ENCODE results near the gene ADGRV1. TPM values are rescaled to one million over a fixed set of nuclear protein-coding genes. Genes with fewer than 3 reads are reported as not detected.
A peak's percentile ranks its signal among the peaks of the same experiment; 100 is the strongest.

ADGRV1 gene
- total and polyA plus RNA-seq, 8 donors = 12.5 to 36.4 (median 16.9) TPM

GRCh38 chr5:91186101-91186500 is 627.5 kb downstream of the ADGRV1 start:
- intact Hi-C loops (cut with DNase I) = no loop called here
- Histone ChIP-seq H3K36me3 (no peaks in the 10 kb centered on the region), H3K4me1 (peaks cover 0 to 44% of the 10 kb centered on the region in 2 donors), H3K4me3 (no peak overlapping the region), H3K27me3 (no peaks in the 10 kb centered on the region), H3K9me3 (no peaks in the 10 kb centered on the region), H3K27ac (no peak overlapping the region)
- no peak for TF ChIP-seq CTCF (IDR thresholded peaks at IDR 0.05)
- ATAC-seq = no peak
- DNase-seq = no peak

- TF ChIP-seq CTCF (IDR thresholded peaks at IDR 0.05) = no peak
- no peaks in the 10 kb centered on the region for H3K27me3 ChIP-seq
- ATAC-seq (no peak), DNase-seq (no peak)
- no peaks in the 10 kb centered on the region for H3K36me3 ChIP-seq
- intact Hi-C loops (cut with DNase I) = no loop called here
- H3K4me1 ChIP-seq = peaks cover 0 to 44% of the 10 kb centered on the region in 2 donors
- H3K4me3 ChIP-seq = no peak overlapping the region
- no peak overlapping the region for H3K27ac ChIP-seq
- H3K9me3 ChIP-seq = no peaks in the 10 kb centered on the region
Measured at GRCh38 chr5:91187032-91187431, 628.4 kb downstream of the ADGRV1 start.

GRCh38 chr5:91188755-91189154 is 630.2 kb downstream of the ADGRV1 start:
- Histone ChIP-seq H3K27me3 (no peaks in the 10 kb centered on the region), H3K27ac (no peak overlapping the region), H3K4me1 (peaks cover 0 to 29% of the 10 kb centered on the region in 2 donors), H3K4me3 (no peak overlapping the region), H3K36me3 (no peaks in the 10 kb centered on the region), H3K9me3 (no peaks in the 10 kb centered on the region)
- no peak for TF ChIP-seq CTCF (IDR thresholded peaks at IDR 0.05)
- ATAC-seq (no peak), DNase-seq (no peak)
- intact Hi-C loops (cut with DNase I) = no loop called here

GRCh38 chr5:91189480-91190313 is 631.1 kb downstream of the ADGRV1 start:
- ATAC-seq (peak; percentile 78), DNase-seq (peak in 1 of 4 donors; percentile 32)
- Histone ChIP-seq H3K9me3 (no peaks in the 10 kb centered on the region), H3K27ac (peak overlapping the region; percentile 58 to 77), H3K4me3 (peak overlapping the region in 1 of 2 donors; percentile 17), H3K27me3 (no peaks in the 10 kb centered on the region), H3K36me3 (no peaks in the 10 kb centered on the region), H3K4me1 (peaks cover 0 to 25% of the 10 kb centered on the region in 2 donors)
- no peak for TF ChIP-seq CTCF (IDR thresholded peaks at IDR 0.05)
- intact Hi-C loops (cut with DNase I) = no loop called here

- H3K9me3 ChIP-seq = no peaks in the 10 kb centered on the region
- DNase-seq = no peak
- peak overlapping the region in 1 of 2 donors; percentile 17 for H3K4me3 ChIP-seq
- intact Hi-C loops (cut with DNase I) = no loop called here
- peak overlapping the region; percentile 58 to 77 for H3K27ac ChIP-seq
- no peaks in the 10 kb centered on the region for H3K27me3 ChIP-seq
- H3K36me3 ChIP-seq = no peaks in the 10 kb centered on the region
- ATAC-seq = no peak
- peaks cover 0 to 25% of the 10 kb centered on the region in 2 donors for H3K4me1 ChIP-seq
- no peak for TF ChIP-seq CTCF (IDR thresholded peaks at IDR 0.05)
Measured at GRCh38 chr5:91190314-91190690, 631.7 kb downstream of the ADGRV1 start.
